HCT116 (cell line): Measurements from ENCODE around the gene RAB3GAP2. TPM values are rescaled to one million over a fixed set of nuclear protein-coding genes. Genes with fewer than 3 reads are reported as not detected.
"Not testable (repeated sequence)": the region's sequence is repeated elsewhere in the genome, so short reads cannot be mapped to it uniquely, and the experiment has no call there.

Source experiments
- ATAC-seq: fragments of 200-7000 bp; cut with Tn5 transposase; 2 replicates; pipeline ENCODE4 v1.9.1; 2020; ENCODE audit warnings: mild to moderate bottlenecking, moderate library complexity
- BruUV-seq: library from RNA; stranded (reverse); fragments of 400-500 nt; replicated peaks from 2 replicates; lab custom pipeline; 2021; lab: Mats Ljungman, UMichigan
- CTCF ChIA-PET: fragments of 300-600 bp; sonication (Branson Sonifier 250); formaldehyde crosslinking; loops from one replicate; lab custom pipeline; 2021; ENCODE audit warnings: antibody characterized with exemption; lab: Charles Lee
- POLR2A ChIA-PET: fragments of 300-600, 350-600 bp; sonication (Branson Sonifier 250); formaldehyde crosslinking; loops from one replicate; lab custom pipeline; 2021; ENCODE audit warnings: antibody characterized with exemption; lab: Charles Lee
- RAD21 ChIA-PET, 2 experiments: fragments of 300-600 bp; sonication (Branson Sonifier 250); formaldehyde crosslinking; loops; one replicate each; lab custom pipeline; 2023; ENCODE audit warnings: low total read pairs in 2 of 2; ENCODE audit not compliant: uncharacterized antibody in 2 of 2, unreplicated experiment in 2 of 2, low non-redundant PET in 1 of 2; lab: Charles Lee
- DNase-seq: peaks from one replicate; pipeline ENCODE4 v3.0.0-alpha.2; 2010; ENCODE audit warnings: low read depth, low spot score
- H2AFZ ChIP-seq: fragments of 200-600 bp; shearing (Covaris generic), sonication (generic); 2 replicates; pipeline ENCODE4 v1.6.1; 2017; ENCODE audit warnings: low read depth, mixed run types, mixed read lengths, antibody characterized with exemption, low read length; ENCODE audit not compliant: poor library complexity, severe bottlenecking
- H3K27ac ChIP-seq: 2 replicates; pipeline ENCODE4 v1.5.1; 2012; ENCODE audit warnings: low read depth, low read length
- H3K27me3 ChIP-seq: fragments of 200-600 bp; sonication (generic); 2 replicates; pipeline ENCODE4 v1.6.1; 2016; ENCODE audit warnings: mixed run types, low read length, mixed read lengths; ENCODE audit not compliant: insufficient read depth
- H3K36me3 ChIP-seq, 2 experiments: fragments of 200-500 bp in 1 of 2; fragments of 200-600 bp in 1 of 2; sonication (Bioruptor generic) in 1 of 2; sonication (generic) in 1 of 2; 2 replicates each; pipeline versions ENCODE4 v1.5.1 to v1.6.1; 2014 to 2016; ENCODE audit warnings: low read length in 2 of 2, inconsistent platforms in 1 of 2, mixed read lengths in 1 of 2, mixed run types in 1 of 2; ENCODE audit not compliant: insufficient read depth in 2 of 2, control insufficient read depth in 1 of 2
- H3K4me1 ChIP-seq, 2 experiments: fragments of 200-600 bp in 1 of 2; sonication (generic) in 1 of 2; 2 replicates each; pipeline versions ENCODE4 v1.5.1 to v1.6.1; 2012 to 2017; ENCODE audit warnings: low read length in 2 of 2, inconsistent platforms in 1 of 2, mild to moderate bottlenecking in 1 of 2, mixed read lengths in 1 of 2, mixed run types in 1 of 2, moderate library complexity in 1 of 2; ENCODE audit not compliant: insufficient read depth in 2 of 2, control insufficient read depth in 1 of 2
- H3K4me2 ChIP-seq: fragments of 200-600 bp; sonication (generic); 2 replicates; pipeline ENCODE4 v1.6.1; 2017; ENCODE audit warnings: mixed run types, low read length, mixed read lengths
- H3K4me3 ChIP-seq, 2 experiments: fragments of 200-600 bp in 1 of 2; sonication (generic) in 1 of 2; replicated peaks in 1 of 2; 2 replicates each; pipeline ENCODE4 v1.5.1; 2011 to 2016; ENCODE audit warnings: low read length in 2 of 2, control low read depth in 1 of 2, low read depth in 1 of 2, mild to moderate bottlenecking in 1 of 2, mixed read lengths in 1 of 2, mixed run types in 1 of 2
- H3K79me2 ChIP-seq: fragments of 200-600 bp; sonication (generic); 2 replicates; pipeline ENCODE4 v1.6.1; 2017; ENCODE audit warnings: mild to moderate bottlenecking, mixed run types, low read length, moderate library complexity, mixed read lengths; ENCODE audit not compliant: insufficient read depth
- H3K9ac ChIP-seq: fragments of 200-600 bp; sonication (generic); 2 replicates; pipeline ENCODE4 v1.6.1; 2016; ENCODE audit warnings: low read length, mixed read lengths
- H3K9me2 ChIP-seq: fragments of 200-600 bp; sonication (generic), shearing (Covaris generic); 2 replicates; pipeline ENCODE4 v1.6.1; 2017; ENCODE audit warnings: mixed run types, mild to moderate bottlenecking, moderate library complexity; ENCODE audit not compliant: insufficient read depth
- H3K9me3 ChIP-seq, 2 experiments: fragments of 200-500 bp in 1 of 2; fragments of 200-600 bp in 1 of 2; sonication (Bioruptor generic) in 1 of 2; sonication (generic) in 1 of 2; 2 replicates each; pipeline ENCODE4 v1.6.1; 2014 to 2017; ENCODE audit warnings: low read length in 2 of 2, mixed read lengths in 2 of 2, inconsistent platforms in 1 of 2, low read depth in 1 of 2, mild to moderate bottlenecking in 1 of 2, mixed run types in 1 of 2, moderate library complexity in 1 of 2; ENCODE audit not compliant: control insufficient read depth in 1 of 2, insufficient read depth in 1 of 2
- H4K20me1 ChIP-seq: fragments of 200-600 bp; sonication (generic), shearing (Covaris generic); 2 replicates; pipeline ENCODE4 v1.6.1; 2017; ENCODE audit warnings: mixed run types, mild to moderate bottlenecking, moderate library complexity; ENCODE audit not compliant: insufficient read depth
- CEBPB ChIP-seq: IDR thresholded peaks from 2 replicates; pipeline ENCODE4 v1.6.1; 2012; ENCODE audit warnings: low read depth
- EGR1 ChIP-seq: IDR thresholded peaks from 2 replicates; pipeline ENCODE4 v1.6.1; 2012; ENCODE audit warnings: low read depth
- FOSL1 ChIP-seq: IDR thresholded peaks from 2 replicates; pipeline ENCODE4 v1.6.1; 2012; ENCODE audit warnings: low read depth
- POLR2A ChIP-seq: IDR thresholded peaks from 2 replicates; pipeline ENCODE4 v1.7.0; 2011; ENCODE audit warnings: borderline replicate concordance; ENCODE audit not compliant: insufficient read depth, insufficient read length; ENCODE audit errors: extremely low read depth
- SP1 ChIP-seq: IDR thresholded peaks from 2 replicates; pipeline ENCODE4 v1.6.1; 2012; ENCODE audit warnings: low read depth
- SRF ChIP-seq: IDR thresholded peaks from 2 replicates; pipeline ENCODE4 v1.6.1; 2012; ENCODE audit warnings: low read depth
- ZFX ChIP-seq: fragments of 450-650 bp; IDR thresholded peaks from 2 replicates; pipeline ENCODE4 v1.6.1; 2017
- intact Hi-C: fragments of 100-400 bp; cut with micrococcal nuclease; formaldehyde crosslinking; loops from 2 replicates; pipeline ENCODE4 v1.10.0; 2022
- total RNA-seq: library from RNA; stranded (reverse); gene quantifications from one replicate; pipeline ENCODE4 v1.2.1, GENCODE V29; 2021; ENCODE audit not compliant: unreplicated experiment
- TF ChIP-seq, protein P1 (sequence below): IDR thresholded peaks from 2 replicates; pipeline ENCODE4 v1.6.1; 2012
- TF ChIP-seq, protein P2 (sequence below), 3 experiments: fragments of 200-600 bp in 1 of 3; sonication (generic) in 1 of 3; IDR thresholded peaks in 2 of 3; conservative IDR thresholded peaks in 1 of 3; 2 replicates each; pipeline ENCODE4 v1.5.1; 2012 to 2017; ENCODE audit warnings: low read depth in 2 of 3, low read length in 2 of 3, antibody characterized with exemption in 1 of 3, borderline replicate concordance in 1 of 3, control low read depth in 1 of 3, mild to moderate bottlenecking in 1 of 3, mixed read lengths in 1 of 3, mixed run types in 1 of 3, moderate library complexity in 1 of 3; ENCODE audit not compliant: insufficient read depth in 1 of 3
- TF ChIP-seq, protein P3 (sequence below): IDR thresholded peaks from 2 replicates; pipeline ENCODE4 v1.6.1; 2011; ENCODE audit warnings: mild to moderate bottlenecking, low read length, moderate library complexity; ENCODE audit not compliant: insufficient replicate concordance; ENCODE audit errors: extremely low read depth

RAB3GAP2 gene
- total RNA-seq, 1 experiment from 2014 or later: 32.5 TPM

DNA sequence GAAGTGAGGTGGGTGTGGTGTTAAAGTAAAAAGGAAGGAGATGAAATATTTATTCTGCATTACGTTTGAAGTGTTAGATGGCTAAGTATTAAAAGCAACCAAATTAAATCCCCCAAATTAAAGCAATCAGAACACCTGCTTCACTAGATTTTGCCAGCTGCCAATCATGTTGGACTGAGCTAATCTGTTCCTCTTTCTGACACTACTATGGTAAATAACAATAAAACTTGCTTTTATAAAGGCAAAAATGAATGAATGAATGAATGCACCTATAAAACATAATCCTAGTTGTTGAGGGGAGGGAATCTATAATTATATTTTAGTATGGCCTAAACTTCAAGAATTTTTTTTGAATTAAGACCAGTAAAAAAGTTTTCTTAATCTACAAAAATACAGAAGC lies 51.0 kb downstream of the RAB3GAP2 start (continued):
- TF ChIP-seq, protein P1, sequence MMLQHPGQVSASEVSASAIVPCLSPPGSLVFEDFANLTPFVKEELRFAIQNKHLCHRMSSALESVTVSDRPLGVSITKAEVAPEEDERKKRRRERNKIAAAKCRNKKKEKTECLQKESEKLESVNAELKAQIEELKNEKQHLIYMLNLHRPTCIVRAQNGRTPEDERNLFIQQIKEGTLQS: no peak
- TF ChIP-seq SRF (no peak), CEBPB (no peak), POLR2A (no peak), EGR1 (no peak), ZFX (no peak), FOSL1 (no peak), SP1 (no peak)
- TF ChIP-seq, protein P2, sequence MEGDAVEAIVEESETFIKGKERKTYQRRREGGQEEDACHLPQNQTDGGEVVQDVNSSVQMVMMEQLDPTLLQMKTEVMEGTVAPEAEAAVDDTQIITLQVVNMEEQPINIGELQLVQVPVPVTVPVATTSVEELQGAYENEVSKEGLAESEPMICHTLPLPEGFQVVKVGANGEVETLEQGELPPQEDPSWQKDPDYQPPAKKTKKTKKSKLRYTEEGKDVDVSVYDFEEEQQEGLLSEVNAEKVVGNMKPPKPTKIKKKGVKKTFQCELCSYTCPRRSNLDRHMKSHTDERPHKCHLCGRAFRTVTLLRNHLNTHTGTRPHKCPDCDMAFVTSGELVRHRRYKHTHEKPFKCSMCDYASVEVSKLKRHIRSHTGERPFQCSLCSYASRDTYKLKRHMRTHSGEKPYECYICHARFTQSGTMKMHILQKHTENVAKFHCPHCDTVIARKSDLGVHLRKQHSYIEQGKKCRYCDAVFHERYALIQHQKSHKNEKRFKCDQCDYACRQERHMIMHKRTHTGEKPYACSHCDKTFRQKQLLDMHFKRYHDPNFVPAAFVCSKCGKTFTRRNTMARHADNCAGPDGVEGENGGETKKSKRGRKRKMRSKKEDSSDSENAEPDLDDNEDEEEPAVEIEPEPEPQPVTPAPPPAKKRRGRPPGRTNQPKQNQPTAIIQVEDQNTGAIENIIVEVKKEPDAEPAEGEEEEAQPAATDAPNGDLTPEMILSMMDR (IDR thresholded peaks at IDR 0.05 in 2 of 3, conservative IDR thresholded peaks at IDR 0.05 in 1 of 3; ENCODE audit: borderline replicate concordance in 1 of 3, insufficient read depth in 1 of 3, low read depth in 2 of 3, low read length in 2 of 3): no peak
- TF ChIP-seq, protein P3, sequence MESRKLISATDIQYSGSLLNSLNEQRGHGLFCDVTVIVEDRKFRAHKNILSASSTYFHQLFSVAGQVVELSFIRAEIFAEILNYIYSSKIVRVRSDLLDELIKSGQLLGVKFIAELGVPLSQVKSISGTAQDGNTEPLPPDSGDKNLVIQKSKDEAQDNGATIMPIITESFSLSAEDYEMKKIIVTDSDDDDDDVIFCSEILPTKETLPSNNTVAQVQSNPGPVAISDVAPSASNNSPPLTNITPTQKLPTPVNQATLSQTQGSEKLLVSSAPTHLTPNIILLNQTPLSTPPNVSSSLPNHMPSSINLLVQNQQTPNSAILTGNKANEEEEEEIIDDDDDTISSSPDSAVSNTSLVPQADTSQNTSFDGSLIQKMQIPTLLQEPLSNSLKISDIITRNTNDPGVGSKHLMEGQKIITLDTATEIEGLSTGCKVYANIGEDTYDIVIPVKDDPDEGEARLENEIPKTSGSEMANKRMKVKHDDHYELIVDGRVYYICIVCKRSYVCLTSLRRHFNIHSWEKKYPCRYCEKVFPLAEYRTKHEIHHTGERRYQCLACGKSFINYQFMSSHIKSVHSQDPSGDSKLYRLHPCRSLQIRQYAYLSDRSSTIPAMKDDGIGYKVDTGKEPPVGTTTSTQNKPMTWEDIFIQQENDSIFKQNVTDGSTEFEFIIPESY: no peak

DNA sequence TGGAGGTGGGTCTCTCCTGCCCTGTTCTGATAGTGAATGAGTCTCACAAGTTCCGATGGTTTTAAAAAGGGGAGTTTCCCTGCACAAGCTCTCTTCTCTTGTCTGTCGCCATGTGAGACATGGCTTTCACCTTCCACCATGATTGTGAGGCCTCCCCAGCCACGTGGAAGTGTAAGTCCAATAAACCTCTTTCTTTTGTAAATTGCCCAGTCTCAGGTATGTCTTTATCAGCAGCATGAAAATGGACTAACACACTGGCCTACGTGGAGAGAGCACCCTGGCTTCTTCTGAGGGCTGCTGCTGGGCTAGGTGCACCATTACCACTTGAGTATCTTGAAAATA lies 51.6 kb downstream of the RAB3GAP2 start:
- H3K4me1 ChIP-seq, ATAC-seq, DNase-seq, H2AFZ ChIP-seq, RAD21 ChIA-PET, H3K27ac ChIP-seq, H3K27me3 ChIP-seq, H3K9me3 ChIP-seq, H4K20me1 ChIP-seq, H3K36me3 ChIP-seq, H3K4me2 ChIP-seq, H3K9ac ChIP-seq, H3K4me3 ChIP-seq, H3K9me2 ChIP-seq, POLR2A ChIA-PET, intact Hi-C loops, BruUV-seq: not testable (repeated sequence)
- CTCF ChIA-PET: interaction anchor here (1.2 to 3.6 kb wide), 3 partner anchors 8 to 556 kb away, joined by 3 to 19 read pairs (median 4); no protein-coding TSS in a partner anchor
- peaks cover 46% of the 10 kb centered on the region for H3K79me2 ChIP-seq
